Astrocyte of the spinal cord (primary cell): ENCODE results near the gene NUP85.

Experiments
- DNase-seq: peaks from one replicate; pipeline ENCODE4 v3.0.0; 2011; ENCODE audit warnings: low read depth, low spot score
- H3K4me3 ChIP-seq: 2 replicates; pipeline ENCODE4 v1.5.1; 2011; ENCODE audit warnings: low read depth, mild to moderate bottlenecking, low read length, moderate library complexity
- CTCF ChIP-seq: IDR thresholded peaks from 2 replicates; pipeline ENCODE4 v1.5.1; 2012; ENCODE audit warnings: low read depth, mild to moderate bottlenecking, low read length, inconsistent platforms
- in situ Hi-C: cut with HindIII; loops from 2 replicates; pipeline ENCODE4 v1.10.0; 2017; ENCODE audit warnings: low sequenced_read_pairs

NUP85 gene

GRCh38 chr17:75173526-75173925 lies 32.0 kb upstream of the NUP85 start:
- TF ChIP-seq CTCF = no peak
- in situ Hi-C loops = no loop called here
- H3K4me3 ChIP-seq = no peak overlapping the region
- no peak for DNase-seq

GRCh38 chr17:75174996-75175395 lies 30.5 kb upstream of the NUP85 start:
- in situ Hi-C loops = no loop called here
- DNase-seq = no peak
- no peak for TF ChIP-seq CTCF
- no peak overlapping the region for H3K4me3 ChIP-seq

GRCh38 chr17:75176625-75177024 lies 28.9 kb upstream of the NUP85 start:
- no peak for DNase-seq
- TF ChIP-seq CTCF = no peak
- in situ Hi-C loops = no loop called here
- H3K4me3 ChIP-seq = no peak overlapping the region

- no peak for DNase-seq
- TF ChIP-seq CTCF = no peak
- in situ Hi-C loops = no loop called here
Observed at GRCh38 chr17:75178453-75178852, 27.0 kb upstream of the NUP85 start.

GRCh38 chr17:75181110-75181509 lies 24.4 kb upstream of the NUP85 start:
- DNase-seq = no peak
- in situ Hi-C loops = no loop called here
- no peak for TF ChIP-seq CTCF

More at GRCh38 chr17:75178453-75178852, 27.0 kb upstream of the NUP85 start:
- H3K4me3 ChIP-seq = no peak overlapping the region

GRCh38 chr17:75181608-75182318 lies 23.7 kb upstream of the NUP85 start:
- DNase-seq = no peak
- in situ Hi-C loops = no loop called here
- no peak for TF ChIP-seq CTCF
- H3K4me3 ChIP-seq = peak overlapping the region; percentile 98

More at GRCh38 chr17:75181110-75181509, 24.4 kb upstream of the NUP85 start:
- H3K4me3 ChIP-seq = peak overlapping the region; percentile 98

- no peak for DNase-seq
- in situ Hi-C loops = no loop called here
- H3K4me3 ChIP-seq = peak overlapping the region; percentile 98
- TF ChIP-seq CTCF = no peak
Observed at GRCh38 chr17:75182319-75182568, 23.2 kb upstream of the NUP85 start.
